Measurements from ENCODE around the gene CGNL1. TPM values are rescaled to one million over a fixed set of nuclear protein-coding genes. Genes with fewer than 3 reads are reported as not detected.
A peak's percentile ranks its signal among the peaks of the same experiment; 100 is the strongest.

Gene CGNL1
- total RNA-seq, 2 experiments from 2014 or later = not detected

GRCh38 chr15:57541805-57542504, 165.7 kb downstream of the CGNL1 start:
- Mint-ChIP-seq H3K36me3 (no peaks in the 10 kb centered on the region), H3K27ac (no peak overlapping the region), H3K4me1 (ENCODE audit: low read depth) (peaks cover 6% of the 10 kb centered on the region), H3K27me3 (peaks cover 11% of the 10 kb centered on the region), H3K4me3 (no peak overlapping the region), H3K9me3 (peaks cover 8% of the 10 kb centered on the region)
- intact Hi-C loops (cut with micrococcal nuclease) = loop anchor here (1.0 kb wide), 1 partner anchor 202 kb away; no protein-coding TSS in a partner anchor
- peak; percentile 52 for DNase-seq
- ChIA-PET POLR2A (interaction anchor here (0.6 kb wide), 1 partner anchor 177 kb away, joined by 4 read pairs; no protein-coding TSS in a partner anchor), CTCF (interaction anchor here (0.6 to 3.0 kb wide), 20 partner anchors 8 to 381 kb away, joined by 3 to 30 read pairs (median 4); no protein-coding TSS in a partner anchor)

- no peak for DNase-seq
- H3K9me3 Mint-ChIP-seq = peaks cover 8% of the 10 kb centered on the region
- H3K27ac Mint-ChIP-seq = no peak overlapping the region
- peaks cover 6% of the 10 kb centered on the region for H3K4me1 Mint-ChIP-seq (ENCODE audit: low read depth)
- H3K27me3 Mint-ChIP-seq = peaks cover 11% of the 10 kb centered on the region
- CTCF ChIA-PET = interaction anchor here (0.7 to 3.0 kb wide), 14 partner anchors 9 to 319 kb away, joined by 3 to 30 read pairs (median 4); no protein-coding TSS in a partner anchor
- H3K4me3 Mint-ChIP-seq = no peak overlapping the region
- no peaks in the 10 kb centered on the region for H3K36me3 Mint-ChIP-seq
- intact Hi-C loops (cut with micrococcal nuclease) = loop anchor here (1.0 kb wide), 1 partner anchor 202 kb away; no protein-coding TSS in a partner anchor
- POLR2A ChIA-PET = no interaction called here
These were observed 166.2 kb downstream of the CGNL1 start for GRCh38 chr15:57542505-57542817.

GRCh38 chr15:57544848-57545480, 168.7 kb downstream of the CGNL1 start:
- H3K27me3 Mint-ChIP-seq = peaks cover 7% of the 10 kb centered on the region
- H3K4me3 Mint-ChIP-seq = no peak overlapping the region
- no peaks in the 10 kb centered on the region for H3K36me3 Mint-ChIP-seq
- peaks cover 7% of the 10 kb centered on the region for H3K9me3 Mint-ChIP-seq
- no peak for DNase-seq
- H3K27ac Mint-ChIP-seq = no peak overlapping the region
- CTCF ChIA-PET = interaction anchor here (1.2 to 1.7 kb wide), 2 partner anchors 15 to 204 kb away, joined by 3 to 7 read pairs; no protein-coding TSS in a partner anchor
- intact Hi-C loops (cut with micrococcal nuclease) = no loop called here
- peaks cover 6% of the 10 kb centered on the region for H3K4me1 Mint-ChIP-seq (ENCODE audit: low read depth)
- POLR2A ChIA-PET = no interaction called here

GRCh38 chr15:57545995-57546394, 169.7 kb downstream of the CGNL1 start:
- Mint-ChIP-seq H3K27ac (no peak overlapping the region), H3K9me3 (no peaks in the 10 kb centered on the region), H3K27me3 (peaks cover 2% of the 10 kb centered on the region), H3K4me3 (no peak overlapping the region), H3K36me3 (no peaks in the 10 kb centered on the region), H3K4me1 (ENCODE audit: low read depth) (no peaks in the 10 kb centered on the region)
- intact Hi-C loops (cut with micrococcal nuclease) = no loop called here
- no peak for DNase-seq
- ChIA-PET POLR2A (no interaction called here), CTCF (interaction anchor here (0.9 to 1.2 kb wide), 3 partner anchors 14 to 206 kb away, joined by 3 to 4 read pairs (median 3); no protein-coding TSS in a partner anchor)

- peaks cover 4% of the 10 kb centered on the region for H3K27me3 Mint-ChIP-seq
- H3K36me3 Mint-ChIP-seq = no peaks in the 10 kb centered on the region
- DNase-seq = no peak
- H3K27ac Mint-ChIP-seq = no peak overlapping the region
- H3K4me1 Mint-ChIP-seq (ENCODE audit: low read depth) = no peaks in the 10 kb centered on the region
- intact Hi-C loops (cut with micrococcal nuclease) = no loop called here
- ChIA-PET POLR2A (no interaction called here), CTCF (interaction anchor here (0.6 kb wide), 1 partner anchor 14 kb away, joined by 3 read pairs; no protein-coding TSS in a partner anchor)
- H3K9me3 Mint-ChIP-seq = no peaks in the 10 kb centered on the region
- no peak overlapping the region for H3K4me3 Mint-ChIP-seq
These were observed 171.0 kb downstream of the CGNL1 start for GRCh38 chr15:57547243-57547755.

- POLR2A ChIA-PET = no interaction called here
- peaks cover 4% of the 10 kb centered on the region for H3K27me3 Mint-ChIP-seq
These were observed 172.0 kb downstream of the CGNL1 start for GRCh38 chr15:57548351-57548750.

GRCh38 chr15:57548835-57549234, 172.5 kb downstream of the CGNL1 start:
- Mint-ChIP-seq H3K36me3 (no peaks in the 10 kb centered on the region), H3K9me3 (no peaks in the 10 kb centered on the region), H3K4me1 (ENCODE audit: low read depth) (no peaks in the 10 kb centered on the region), H3K27ac (no peak overlapping the region), H3K4me3 (no peak overlapping the region), H3K27me3 (peaks cover 4% of the 10 kb centered on the region)
- intact Hi-C loops (cut with micrococcal nuclease) = no loop called here
- ChIA-PET POLR2A (no interaction called here), CTCF (interaction anchor here (1.6 kb wide), 1 partner anchor 22 kb away, joined by 5 read pairs; no protein-coding TSS in a partner anchor)
- no peak for DNase-seq

More at GRCh38 chr15:57548351-57548750, 172.0 kb downstream of the CGNL1 start:
- Mint-ChIP-seq H3K4me3 (no peak overlapping the region), H3K9me3 (no peaks in the 10 kb centered on the region), H3K36me3 (no peaks in the 10 kb centered on the region), H3K4me1 (ENCODE audit: low read depth) (no peaks in the 10 kb centered on the region), H3K27ac (no peak overlapping the region)
- no peak for DNase-seq
- CTCF ChIA-PET = interaction anchor here (1.6 kb wide), 1 partner anchor 21 kb away, joined by 5 read pairs; no protein-coding TSS in a partner anchor
- intact Hi-C loops (cut with micrococcal nuclease) = no loop called here

GRCh38 chr15:57549935-57550334, 173.6 kb downstream of the CGNL1 start:
- Mint-ChIP-seq H3K4me1 (ENCODE audit: low read depth) (no peaks in the 10 kb centered on the region), H3K36me3 (no peaks in the 10 kb centered on the region), H3K4me3 (no peak overlapping the region), H3K27ac (no peak overlapping the region), H3K9me3 (no peaks in the 10 kb centered on the region), H3K27me3 (peaks cover 4% of the 10 kb centered on the region)
- intact Hi-C loops (cut with micrococcal nuclease) = no loop called here
- ChIA-PET CTCF (interaction anchor here (1.3 to 1.6 kb wide), 2 partner anchors 23 kb away, joined by 3 to 5 read pairs; no protein-coding TSS in a partner anchor), POLR2A (no interaction called here)
- DNase-seq = no peak

- ChIA-PET POLR2A (no interaction called here), CTCF (interaction anchor here (1.3 to 2.4 kb wide), 3 partner anchors 8 to 23 kb away, joined by 3 to 9 read pairs (median 9); no protein-coding TSS in a partner anchor)
These were observed 174.3 kb downstream of the CGNL1 start for GRCh38 chr15:57550640-57551039.

GRCh38 chr15:57551715-57552677, 175.7 kb downstream of the CGNL1 start:
- Mint-ChIP-seq H3K36me3 (no peaks in the 10 kb centered on the region), H3K27me3 (peaks cover 2% of the 10 kb centered on the region), H3K4me1 (ENCODE audit: low read depth) (no peaks in the 10 kb centered on the region), H3K4me3 (no peak overlapping the region), H3K27ac (no peak overlapping the region), H3K9me3 (no peaks in the 10 kb centered on the region)
- POLR2A ChIA-PET = no interaction called here
- intact Hi-C loops (cut with micrococcal nuclease) = no loop called here
- DNase-seq = no peak
- CTCF ChIA-PET = interaction anchor here (1.9 to 2.4 kb wide), 2 partner anchors 8 to 10 kb away, joined by 9 read pairs; no protein-coding TSS in a partner anchor

More at GRCh38 chr15:57550640-57551039, 174.3 kb downstream of the CGNL1 start:
- Mint-ChIP-seq H3K4me3 (no peak overlapping the region), H3K4me1 (ENCODE audit: low read depth) (no peaks in the 10 kb centered on the region), H3K27ac (no peak overlapping the region), H3K36me3 (no peaks in the 10 kb centered on the region), H3K27me3 (peaks cover 4% of the 10 kb centered on the region), H3K9me3 (no peaks in the 10 kb centered on the region)
- no peak for DNase-seq
- intact Hi-C loops (cut with micrococcal nuclease) = no loop called here

GRCh38 chr15:57552678-57553334, 176.5 kb downstream of the CGNL1 start:
- Mint-ChIP-seq H3K9me3 (no peaks in the 10 kb centered on the region), H3K4me1 (ENCODE audit: low read depth) (no peaks in the 10 kb centered on the region), H3K27me3 (peaks cover 3% of the 10 kb centered on the region), H3K27ac (no peak overlapping the region), H3K36me3 (no peaks in the 10 kb centered on the region), H3K4me3 (no peak overlapping the region)
- ChIA-PET POLR2A (no interaction called here), CTCF (interaction anchor here (2.4 kb wide), 1 partner anchor 7 kb away, joined by 9 read pairs; no protein-coding TSS in a partner anchor)
- no peak for DNase-seq
- intact Hi-C loops (cut with micrococcal nuclease) = no loop called here
